ENCODE data around the gene PRRC1.
"Not testable (repeated sequence)": the region's sequence is repeated elsewhere in the genome, so short reads cannot be mapped to it uniquely, and the experiment has no call there.

The PRRC1 gene

GRCh38 chr5:127567026-127567768, 49.8 kb downstream of the PRRC1 start:
- Histone ChIP-seq H3K36me3 (ENCODE audit: control insufficient read depth, insufficient read depth, low read length) (no peaks in the 10 kb centered on the region), H3K4me3 (ENCODE audit: low read depth, low read length) (no peak overlapping the region), H3K9me3 (ENCODE audit: control insufficient read depth, insufficient read depth, low read length) (no peaks in the 10 kb centered on the region), H3K4me1 (ENCODE audit: control insufficient read depth, insufficient read depth, low read length) (no peaks in the 10 kb centered on the region), H3K9ac (ENCODE audit: low read depth, low read length) (no peak overlapping the region), H3K27me3 (ENCODE audit: control insufficient read depth, insufficient read depth, low read length) (no peaks in the 10 kb centered on the region)

GRCh38 chr5:127568166-127568565, 50.7 kb downstream of the PRRC1 start:
- Histone ChIP-seq H3K9ac (ENCODE audit: low read depth, low read length) (no peak overlapping the region), H3K9me3 (ENCODE audit: control insufficient read depth, insufficient read depth, low read length) (no peaks in the 10 kb centered on the region), H3K36me3 (ENCODE audit: control insufficient read depth, insufficient read depth, low read length) (no peaks in the 10 kb centered on the region), H3K27me3 (ENCODE audit: control insufficient read depth, insufficient read depth, low read length) (no peaks in the 10 kb centered on the region), H3K4me3 (ENCODE audit: low read depth, low read length) (no peak overlapping the region), H3K4me1 (ENCODE audit: control insufficient read depth, insufficient read depth, low read length) (no peaks in the 10 kb centered on the region)

GRCh38 chr5:127569471-127569870, 52.0 kb downstream of the PRRC1 start:
- H3K4me3 ChIP-seq (ENCODE audit: low read depth, low read length); H3K4me1 ChIP-seq (ENCODE audit: control insufficient read depth, insufficient read depth, low read length); H3K9me3 ChIP-seq (ENCODE audit: control insufficient read depth, insufficient read depth, low read length); H3K36me3 ChIP-seq (ENCODE audit: control insufficient read depth, insufficient read depth, low read length); H3K27me3 ChIP-seq (ENCODE audit: control insufficient read depth, insufficient read depth, low read length); H3K9ac ChIP-seq (ENCODE audit: low read depth, low read length): not testable (repeated sequence)

GRCh38 chr5:127571314-127572131, 54.1 kb downstream of the PRRC1 start:
- Histone ChIP-seq H3K9me3 (ENCODE audit: control insufficient read depth, insufficient read depth, low read length) (no peaks in the 10 kb centered on the region), H3K9ac (ENCODE audit: low read depth, low read length) (no peak overlapping the region), H3K4me1 (ENCODE audit: control insufficient read depth, insufficient read depth, low read length) (no peaks in the 10 kb centered on the region), H3K4me3 (ENCODE audit: low read depth, low read length) (no peak overlapping the region), H3K27me3 (ENCODE audit: control insufficient read depth, insufficient read depth, low read length) (no peaks in the 10 kb centered on the region), H3K36me3 (ENCODE audit: control insufficient read depth, insufficient read depth, low read length) (no peaks in the 10 kb centered on the region)

GRCh38 chr5:127572930-127573329, 55.5 kb downstream of the PRRC1 start:
- H3K9me3 ChIP-seq (ENCODE audit: control insufficient read depth, insufficient read depth, low read length) = no peaks in the 10 kb centered on the region
- H3K36me3 ChIP-seq (ENCODE audit: control insufficient read depth, insufficient read depth, low read length) = no peaks in the 10 kb centered on the region
- H3K27me3 ChIP-seq (ENCODE audit: control insufficient read depth, insufficient read depth, low read length) = no peaks in the 10 kb centered on the region
- no peak overlapping the region for H3K4me3 ChIP-seq (ENCODE audit: low read depth, low read length)
- no peak overlapping the region for H3K9ac ChIP-seq (ENCODE audit: low read depth, low read length)
- no peaks in the 10 kb centered on the region for H3K4me1 ChIP-seq (ENCODE audit: control insufficient read depth, insufficient read depth, low read length)

GRCh38 chr5:127574852-127575679, 57.6 kb downstream of the PRRC1 start:
- Histone ChIP-seq H3K4me1 (ENCODE audit: control insufficient read depth, insufficient read depth, low read length) (no peaks in the 10 kb centered on the region), H3K9ac (ENCODE audit: low read depth, low read length) (no peak overlapping the region), H3K36me3 (ENCODE audit: control insufficient read depth, insufficient read depth, low read length) (no peaks in the 10 kb centered on the region), H3K4me3 (ENCODE audit: low read depth, low read length) (no peak overlapping the region), H3K9me3 (ENCODE audit: control insufficient read depth, insufficient read depth, low read length) (no peaks in the 10 kb centered on the region), H3K27me3 (ENCODE audit: control insufficient read depth, insufficient read depth, low read length) (no peaks in the 10 kb centered on the region)

- no peak overlapping the region for H3K4me3 ChIP-seq (ENCODE audit: low read depth, low read length)
- no peak overlapping the region for H3K9ac ChIP-seq (ENCODE audit: low read depth, low read length)
- H3K9me3 ChIP-seq (ENCODE audit: control insufficient read depth, insufficient read depth, low read length) = no peaks in the 10 kb centered on the region
- H3K4me1 ChIP-seq (ENCODE audit: control insufficient read depth, insufficient read depth, low read length) = no peaks in the 10 kb centered on the region
- no peaks in the 10 kb centered on the region for H3K36me3 ChIP-seq (ENCODE audit: control insufficient read depth, insufficient read depth, low read length)
- H3K27me3 ChIP-seq (ENCODE audit: control insufficient read depth, insufficient read depth, low read length) = no peaks in the 10 kb centered on the region
These were observed 60.0 kb downstream of the PRRC1 start for GRCh38 chr5:127577458-127577857.

GRCh38 chr5:127580731-127581130, 63.3 kb downstream of the PRRC1 start:
- Histone ChIP-seq H3K9ac (ENCODE audit: low read depth, low read length) (no peak overlapping the region), H3K9me3 (ENCODE audit: control insufficient read depth, insufficient read depth, low read length) (no peaks in the 10 kb centered on the region), H3K36me3 (ENCODE audit: control insufficient read depth, insufficient read depth, low read length) (no peaks in the 10 kb centered on the region), H3K4me3 (ENCODE audit: low read depth, low read length) (no peak overlapping the region), H3K4me1 (ENCODE audit: control insufficient read depth, insufficient read depth, low read length) (peaks cover 5% of the 10 kb centered on the region), H3K27me3 (ENCODE audit: control insufficient read depth, insufficient read depth, low read length) (no peaks in the 10 kb centered on the region)

- Histone ChIP-seq H3K9me3 (ENCODE audit: control insufficient read depth, insufficient read depth, low read length) (no peaks in the 10 kb centered on the region), H3K27me3 (ENCODE audit: control insufficient read depth, insufficient read depth, low read length) (no peaks in the 10 kb centered on the region), H3K9ac (ENCODE audit: low read depth, low read length) (no peak overlapping the region), H3K36me3 (ENCODE audit: control insufficient read depth, insufficient read depth, low read length) (no peaks in the 10 kb centered on the region), H3K4me3 (ENCODE audit: low read depth, low read length) (no peak overlapping the region), H3K4me1 (ENCODE audit: control insufficient read depth, insufficient read depth, low read length) (peaks cover 7% of the 10 kb centered on the region)
These were observed 64.0 kb downstream of the PRRC1 start for GRCh38 chr5:127581450-127581849.

GRCh38 chr5:127582773-127583370, 65.4 kb downstream of the PRRC1 start:
- Histone ChIP-seq H3K9ac (ENCODE audit: low read depth, low read length) (no peak overlapping the region), H3K36me3 (ENCODE audit: control insufficient read depth, insufficient read depth, low read length) (no peaks in the 10 kb centered on the region), H3K9me3 (ENCODE audit: control insufficient read depth, insufficient read depth, low read length) (no peaks in the 10 kb centered on the region), H3K4me1 (ENCODE audit: control insufficient read depth, insufficient read depth, low read length) (peaks cover 7% of the 10 kb centered on the region), H3K4me3 (ENCODE audit: low read depth, low read length) (no peak overlapping the region), H3K27me3 (ENCODE audit: control insufficient read depth, insufficient read depth, low read length) (no peaks in the 10 kb centered on the region)

- H3K4me1 ChIP-seq (ENCODE audit: control insufficient read depth, insufficient read depth, low read length) = peaks cover 7% of the 10 kb centered on the region
- H3K27me3 ChIP-seq (ENCODE audit: control insufficient read depth, insufficient read depth, low read length) = no peaks in the 10 kb centered on the region
- no peak overlapping the region for H3K4me3 ChIP-seq (ENCODE audit: low read depth, low read length)
- H3K9me3 ChIP-seq (ENCODE audit: control insufficient read depth, insufficient read depth, low read length) = no peaks in the 10 kb centered on the region
- H3K36me3 ChIP-seq (ENCODE audit: control insufficient read depth, insufficient read depth, low read length) = no peaks in the 10 kb centered on the region
- H3K9ac ChIP-seq (ENCODE audit: low read depth, low read length) = no peak overlapping the region
These were observed 66.4 kb downstream of the PRRC1 start for GRCh38 chr5:127583866-127584265.

All from iPS-15b (cell line).